Activated naive CD8-positive, alpha-beta T cell treated with anti-CD3 and anti-CD28 coated beads for 36 hours (primary cell): Measurements from ENCODE around the gene CYBA. TPM values are rescaled to one million over a fixed set of nuclear protein-coding genes. Genes with fewer than 3 reads are reported as not detected.

Experiments
- DNase-seq: peaks from one replicate; pipeline ENCODE4 v3.0.0; 2021
- H3K27ac Mint-ChIP-seq: one replicate; pipeline ENCODE4 v1.8.0; 2022; ENCODE audit warnings: mild to moderate bottlenecking, moderate library complexity, mixed read lengths
- H3K27me3 Mint-ChIP-seq: one replicate; pipeline ENCODE4 v1.8.0; 2022; ENCODE audit warnings: mild to moderate bottlenecking, mixed read lengths
- H3K36me3 Mint-ChIP-seq: one replicate; pipeline ENCODE4 v1.8.0; 2021; ENCODE audit warnings: mild to moderate bottlenecking, mixed read lengths
- H3K4me1 Mint-ChIP-seq: one replicate; pipeline ENCODE4 v1.8.0; 2021; ENCODE audit warnings: mixed read lengths
- H3K4me3 Mint-ChIP-seq: one replicate; pipeline ENCODE4 v1.8.0; 2022; ENCODE audit warnings: mild to moderate bottlenecking, moderate library complexity, mixed read lengths
- H3K9me3 Mint-ChIP-seq: one replicate; pipeline ENCODE4 v1.8.0; 2022; ENCODE audit warnings: mixed read lengths
- total RNA-seq, 2 experiments: library from RNA; stranded (reverse); gene quantifications; one replicate each; pipeline ENCODE4 v1.2.3, GENCODE V29; 2021

CYBA gene
- total RNA-seq, 2 experiments from 2014 or later: 197 to 204 TPM

- no peaks in the 10 kb centered on the region for H3K27me3 Mint-ChIP-seq
- no peak for DNase-seq
- H3K4me3 Mint-ChIP-seq: no peak overlapping the region
- H3K27ac Mint-ChIP-seq: no peak overlapping the region
- no peaks in the 10 kb centered on the region for H3K9me3 Mint-ChIP-seq
- H3K4me1 Mint-ChIP-seq: peaks cover 13% of the 10 kb centered on the region
- H3K36me3 Mint-ChIP-seq: peaks cover 4% of the 10 kb centered on the region
Observed at GRCh38 chr16:88659160-88659559, 8.3 kb upstream of the CYBA start.

- Mint-ChIP-seq H3K27me3 (no peaks in the 10 kb centered on the region), H3K4me3 (no peak overlapping the region), H3K9me3 (no peaks in the 10 kb centered on the region), H3K27ac (no peak overlapping the region), H3K4me1 (peaks cover 10% of the 10 kb centered on the region), H3K36me3 (peaks cover 4% of the 10 kb centered on the region)
- no peak for DNase-seq
Observed at GRCh38 chr16:88658714-88659113, 7.9 kb upstream of the CYBA start.

GRCh38 chr16:88657371-88657770, 6.5 kb upstream of the CYBA start:
- H3K27ac Mint-ChIP-seq: no peak overlapping the region
- H3K36me3 Mint-ChIP-seq: peaks cover 4% of the 10 kb centered on the region
- H3K4me1 Mint-ChIP-seq: peaks cover 10% of the 10 kb centered on the region
- DNase-seq: no peak
- H3K4me3 Mint-ChIP-seq: no peak overlapping the region
- no peaks in the 10 kb centered on the region for H3K27me3 Mint-ChIP-seq
- no peaks in the 10 kb centered on the region for H3K9me3 Mint-ChIP-seq

DNA sequence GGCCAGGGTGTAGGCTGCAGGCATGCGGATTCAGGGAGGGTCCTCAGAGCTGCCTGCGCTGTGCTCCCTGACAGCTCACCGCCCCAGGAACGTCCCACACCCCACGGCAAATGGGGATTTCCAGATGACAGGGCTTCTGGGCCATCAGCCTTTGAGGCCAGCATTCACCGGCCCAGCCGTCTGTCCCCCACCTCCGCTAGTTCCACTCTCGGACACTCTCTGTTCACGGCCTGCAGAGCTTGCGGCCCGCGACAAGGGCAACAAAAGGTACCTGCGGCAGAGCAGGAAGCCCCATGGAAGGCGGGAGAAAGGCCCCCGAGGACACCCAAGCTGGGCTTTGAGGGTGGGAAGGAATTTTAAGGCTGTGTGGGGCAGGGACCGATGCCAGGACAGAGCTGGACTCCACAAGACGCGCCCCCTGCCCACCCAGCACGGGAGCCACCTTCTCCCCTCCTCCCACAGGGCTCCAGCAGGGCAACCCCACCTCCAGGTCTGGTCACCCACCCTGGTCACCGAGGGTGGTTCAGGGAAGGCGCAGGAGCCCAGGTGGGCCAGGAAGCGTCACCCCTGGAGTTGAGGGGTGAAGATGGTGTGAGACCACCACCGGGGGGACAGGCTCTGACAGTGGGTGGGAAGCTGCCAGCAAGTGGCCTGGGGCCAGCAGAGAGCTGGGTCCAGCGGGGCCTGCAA, 5.6 kb upstream of the CYBA start:
- peaks cover 4% of the 10 kb centered on the region for H3K36me3 Mint-ChIP-seq
- H3K27me3 Mint-ChIP-seq: no peaks in the 10 kb centered on the region
- H3K9me3 Mint-ChIP-seq: no peaks in the 10 kb centered on the region
- no peak for DNase-seq
- H3K4me3 Mint-ChIP-seq: no peak overlapping the region
- H3K27ac Mint-ChIP-seq: no peak overlapping the region
- H3K4me1 Mint-ChIP-seq: peaks cover 7% of the 10 kb centered on the region

GRCh38 chr16:88655733-88656281, 5.0 kb upstream of the CYBA start:
- Mint-ChIP-seq H3K4me3 (no peak overlapping the region), H3K27me3 (no peaks in the 10 kb centered on the region), H3K9me3 (no peaks in the 10 kb centered on the region), H3K4me1 (peaks cover 7% of the 10 kb centered on the region), H3K27ac (no peak overlapping the region), H3K36me3 (peaks cover 5% of the 10 kb centered on the region)
- no peak for DNase-seq

DNA sequence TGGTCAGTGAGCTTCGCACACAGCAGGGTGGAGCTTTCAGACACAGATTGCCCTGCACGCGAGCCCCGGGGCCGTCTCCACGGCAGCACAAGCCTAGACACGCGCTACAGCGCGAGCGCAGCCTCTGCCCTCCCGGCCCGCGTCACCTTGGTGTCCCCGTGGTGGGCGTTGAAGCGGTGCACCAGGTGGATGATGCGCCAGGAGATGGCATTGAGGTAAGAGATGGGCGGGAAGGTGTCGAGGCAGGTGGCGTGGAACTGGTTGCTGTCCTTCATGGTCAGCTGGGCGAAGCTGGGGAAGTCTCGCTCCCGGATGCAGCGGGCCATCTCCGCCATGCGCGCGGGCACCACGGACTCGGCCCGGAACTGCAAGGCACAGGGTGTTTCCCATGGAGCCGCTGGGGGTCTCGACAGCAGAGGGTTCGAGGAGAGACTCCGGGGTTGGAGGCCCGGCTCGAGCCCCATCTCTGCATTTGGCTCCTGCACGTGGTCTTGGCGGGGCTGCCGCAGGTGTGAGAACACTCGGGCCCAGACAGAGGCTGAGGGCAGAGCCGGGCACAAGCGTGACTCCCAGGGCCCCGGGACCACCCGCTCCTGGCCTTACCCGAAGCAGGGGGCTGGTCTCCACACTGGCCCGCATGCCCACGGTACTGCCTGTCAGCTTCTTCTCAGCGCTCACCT, 4.3 kb upstream of the CYBA start:
- Mint-ChIP-seq H3K27ac (no peak overlapping the region), H3K36me3 (peaks cover 6% of the 10 kb centered on the region), H3K4me1 (peaks cover 7% of the 10 kb centered on the region), H3K4me3 (no peak overlapping the region), H3K9me3 (no peaks in the 10 kb centered on the region), H3K27me3 (no peaks in the 10 kb centered on the region)
- DNase-seq: no peak

GRCh38 chr16:88654363-88655052, 3.7 kb upstream of the CYBA start:
- Mint-ChIP-seq H3K27me3 (no peaks in the 10 kb centered on the region), H3K36me3 (peaks cover 6% of the 10 kb centered on the region), H3K4me3 (no peak overlapping the region), H3K4me1 (peaks cover 7% of the 10 kb centered on the region), H3K27ac (no peak overlapping the region), H3K9me3 (no peaks in the 10 kb centered on the region)
- no peak for DNase-seq

- Mint-ChIP-seq H3K4me3 (no peak overlapping the region), H3K4me1 (peaks cover 13% of the 10 kb centered on the region), H3K27ac (no peak overlapping the region), H3K36me3 (peaks cover 9% of the 10 kb centered on the region), H3K27me3 (no peaks in the 10 kb centered on the region), H3K9me3 (no peaks in the 10 kb centered on the region)
- DNase-seq: no peak
Observed at GRCh38 chr16:88653596-88654362, 2.9 kb upstream of the CYBA start.

DNA sequence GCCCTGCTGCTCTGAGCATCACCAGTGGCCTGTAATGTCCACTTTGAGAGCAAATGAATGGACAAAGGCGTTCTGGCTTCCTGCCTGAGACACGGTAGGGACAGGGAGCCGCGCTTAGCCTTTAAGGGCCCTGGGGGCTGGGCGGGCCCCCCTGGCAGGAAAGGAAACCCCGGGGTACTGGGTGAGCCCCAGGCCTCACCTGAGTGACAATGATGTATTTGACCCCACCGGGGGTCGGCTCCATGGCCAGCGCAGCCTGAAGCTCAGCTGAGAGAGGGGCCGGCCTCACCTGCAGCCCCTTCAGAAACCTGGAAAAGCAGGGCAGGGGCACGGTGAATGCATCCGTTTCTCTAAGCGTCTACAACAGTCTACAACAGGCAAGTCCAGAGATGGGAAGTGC, 2.2 kb upstream of the CYBA start:
- Mint-ChIP-seq H3K27me3 (no peaks in the 10 kb centered on the region), H3K36me3 (peaks cover 8% of the 10 kb centered on the region), H3K4me3 (no peak overlapping the region), H3K4me1 (peaks cover 13% of the 10 kb centered on the region), H3K27ac (no peak overlapping the region), H3K9me3 (no peaks in the 10 kb centered on the region)
- DNase-seq: no peak

DNA sequence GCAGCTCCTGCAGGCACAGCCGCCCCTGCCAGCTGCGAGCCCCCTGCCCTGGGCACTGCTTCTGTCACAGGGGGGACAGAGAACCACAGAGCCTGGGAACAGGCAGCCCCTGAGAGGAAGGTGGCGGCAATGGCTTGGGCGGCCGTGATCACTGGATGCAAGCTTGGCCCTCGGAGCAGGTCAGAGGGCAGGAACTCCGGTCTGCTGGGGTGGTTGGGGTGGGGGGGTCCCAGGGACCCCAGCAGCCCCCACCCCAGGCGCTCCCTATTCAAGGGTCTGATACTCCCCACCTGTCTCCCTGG, 1.9 kb upstream of the CYBA start:
- Mint-ChIP-seq H3K4me3 (no peak overlapping the region), H3K27me3 (no peaks in the 10 kb centered on the region), H3K36me3 (peaks cover 8% of the 10 kb centered on the region), H3K4me1 (peaks cover 13% of the 10 kb centered on the region), H3K27ac (no peak overlapping the region), H3K9me3 (no peaks in the 10 kb centered on the region)
- no peak for DNase-seq

DNA sequence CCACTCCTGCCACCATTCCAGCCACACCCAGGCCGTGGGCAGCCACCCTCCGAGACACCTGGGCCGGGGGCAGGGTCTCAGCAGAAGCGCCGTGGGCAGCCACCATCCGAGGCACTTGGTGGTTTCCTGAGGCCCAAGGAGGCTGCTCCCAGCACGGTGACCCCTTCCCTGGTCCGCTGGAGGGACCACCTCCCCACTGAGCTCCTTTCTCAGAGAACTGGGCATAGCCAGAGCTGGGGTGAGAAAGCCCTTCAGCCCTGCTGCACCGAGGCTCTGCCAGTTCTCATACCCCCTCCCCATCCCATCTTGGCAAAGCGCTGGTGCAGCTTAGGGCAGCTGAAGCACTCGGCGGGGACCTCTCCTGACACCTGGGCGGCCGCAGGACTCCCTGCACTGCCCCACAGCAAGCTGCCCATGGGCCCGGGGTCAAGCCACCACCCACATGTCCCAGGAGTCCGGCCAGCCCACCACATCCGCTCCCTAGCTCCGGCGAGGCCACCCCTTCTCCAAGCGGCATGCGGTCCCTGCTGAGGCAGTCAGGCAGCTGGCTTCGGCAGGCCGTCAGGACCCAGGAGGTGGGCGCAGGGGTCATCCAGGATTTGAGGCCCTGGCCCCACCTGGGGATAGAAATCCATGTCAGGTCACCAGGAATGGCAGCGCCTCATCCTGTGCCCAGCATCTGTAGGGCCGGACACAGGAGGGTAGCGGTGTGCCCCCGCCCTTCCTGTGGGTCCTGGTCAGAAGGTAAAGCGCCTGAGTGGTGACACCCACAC, 1.3 kb upstream of the CYBA start:
- Mint-ChIP-seq H3K36me3 (peaks cover 8% of the 10 kb centered on the region), H3K27me3 (no peaks in the 10 kb centered on the region), H3K4me1 (peaks cover 13% of the 10 kb centered on the region), H3K27ac (peak overlapping the region; percentile 95), H3K4me3 (no peak overlapping the region), H3K9me3 (no peaks in the 10 kb centered on the region)
- DNase-seq: no peak

DNA sequence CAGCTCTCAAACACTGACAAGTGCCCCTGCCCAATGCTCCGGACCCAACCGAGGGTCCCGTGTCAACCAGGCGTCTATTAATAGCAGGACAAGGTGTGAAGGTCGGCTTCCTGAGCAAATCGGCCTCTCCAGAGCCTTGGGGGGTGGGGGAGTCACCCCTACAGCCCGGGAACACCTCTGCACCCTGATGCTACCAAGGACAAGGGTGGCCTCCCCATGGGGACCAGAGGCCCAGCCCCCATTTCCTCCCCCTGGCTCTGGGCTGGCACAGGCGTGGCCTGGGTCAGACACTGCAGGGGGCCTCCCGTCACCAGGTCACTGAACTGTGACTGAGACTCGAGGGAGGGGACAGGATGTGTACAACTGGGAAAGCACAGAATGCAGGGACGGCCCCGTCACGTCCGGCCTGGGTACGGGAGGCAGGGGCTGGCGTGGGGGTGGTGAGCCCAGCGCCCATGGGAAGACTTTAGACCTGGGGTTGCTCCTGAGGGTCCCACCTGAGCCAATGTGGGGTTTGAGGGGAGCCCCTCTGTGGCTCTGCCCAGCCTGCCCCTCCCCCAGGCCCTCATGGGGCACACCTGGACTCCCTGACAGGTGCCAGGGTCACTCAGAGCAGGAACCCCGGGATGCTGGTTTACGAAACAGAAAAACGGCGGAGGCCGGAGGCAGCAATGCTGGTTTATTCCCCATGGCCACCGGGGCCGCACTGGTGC, 579 bp upstream of the CYBA start:
- DNase-seq: peak; percentile 87
- H3K4me1 Mint-ChIP-seq: peaks cover 13% of the 10 kb centered on the region
- peak overlapping the region; percentile 90 for H3K4me3 Mint-ChIP-seq
- H3K9me3 Mint-ChIP-seq: no peaks in the 10 kb centered on the region
- peaks cover 6% of the 10 kb centered on the region for H3K36me3 Mint-ChIP-seq
- peak overlapping the region; percentile 95 for H3K27ac Mint-ChIP-seq
- H3K27me3 Mint-ChIP-seq: no peaks in the 10 kb centered on the region

DNA sequence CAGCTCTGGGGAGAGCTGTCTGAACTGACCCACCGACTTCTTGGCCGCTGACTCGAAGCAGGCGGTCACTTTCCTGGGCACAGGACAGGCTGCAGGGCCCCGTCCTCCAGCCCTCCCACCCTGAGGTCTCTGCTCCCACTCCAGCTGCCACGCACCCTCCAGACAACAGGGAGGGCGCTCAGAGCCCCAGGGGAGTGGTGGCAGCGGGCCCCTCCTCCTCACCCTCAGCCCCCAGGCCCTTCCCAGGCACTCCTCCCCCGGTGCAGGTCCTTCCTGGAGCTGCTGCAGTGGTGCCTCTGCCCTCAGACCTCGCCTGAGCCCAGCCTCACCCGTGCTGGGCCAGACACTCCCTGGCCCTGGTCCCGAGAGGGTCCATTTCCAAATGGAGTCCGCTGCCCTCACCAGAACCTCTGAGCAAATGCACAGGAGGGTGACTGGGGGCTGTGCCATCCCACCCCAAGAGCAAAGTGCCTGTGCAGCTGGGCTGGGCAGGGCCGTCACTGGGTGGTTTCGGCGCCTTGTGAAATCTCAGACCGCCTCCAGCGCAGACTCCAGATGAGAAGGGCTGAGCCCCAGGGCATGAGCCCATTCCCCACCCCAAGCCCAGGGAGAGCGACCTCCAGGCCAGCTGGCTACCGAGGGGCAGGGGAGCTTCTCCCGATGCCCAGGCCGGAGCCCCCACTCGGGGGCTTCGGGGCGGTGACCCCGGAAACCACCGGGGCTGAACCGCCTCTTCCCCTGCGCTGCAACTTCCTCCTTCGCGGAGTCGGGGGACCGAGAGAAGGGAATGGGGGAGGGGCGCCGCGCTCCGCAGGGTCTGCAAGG, 717 bp downstream of the CYBA start:
- DNase-seq: peak; percentile 46
- Mint-ChIP-seq H3K4me1 (peaks cover 13% of the 10 kb centered on the region), H3K27ac (peak overlapping the region; percentile 84), H3K36me3 (peaks cover 6% of the 10 kb centered on the region), H3K9me3 (no peaks in the 10 kb centered on the region), H3K27me3 (no peaks in the 10 kb centered on the region), H3K4me3 (peak overlapping the region; percentile 90)
